GM03348 (cell line): ENCODE results near the gene FAR1.
"Not testable (repeated sequence)": the region's sequence is repeated elsewhere in the genome, so short reads cannot be mapped to it uniquely, and the experiment has no call there.

Source experiments
- DNase-seq: peaks from one replicate; pipeline ENCODE4 v3.0.0; 2012; ENCODE audit warnings: low spot score

The FAR1 gene, protein sequence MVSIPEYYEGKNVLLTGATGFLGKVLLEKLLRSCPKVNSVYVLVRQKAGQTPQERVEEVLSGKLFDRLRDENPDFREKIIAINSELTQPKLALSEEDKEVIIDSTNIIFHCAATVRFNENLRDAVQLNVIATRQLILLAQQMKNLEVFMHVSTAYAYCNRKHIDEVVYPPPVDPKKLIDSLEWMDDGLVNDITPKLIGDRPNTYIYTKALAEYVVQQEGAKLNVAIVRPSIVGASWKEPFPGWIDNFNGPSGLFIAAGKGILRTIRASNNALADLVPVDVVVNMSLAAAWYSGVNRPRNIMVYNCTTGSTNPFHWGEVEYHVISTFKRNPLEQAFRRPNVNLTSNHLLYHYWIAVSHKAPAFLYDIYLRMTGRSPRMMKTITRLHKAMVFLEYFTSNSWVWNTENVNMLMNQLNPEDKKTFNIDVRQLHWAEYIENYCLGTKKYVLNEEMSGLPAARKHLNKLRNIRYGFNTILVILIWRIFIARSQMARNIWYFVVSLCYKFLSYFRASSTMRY

DNA sequence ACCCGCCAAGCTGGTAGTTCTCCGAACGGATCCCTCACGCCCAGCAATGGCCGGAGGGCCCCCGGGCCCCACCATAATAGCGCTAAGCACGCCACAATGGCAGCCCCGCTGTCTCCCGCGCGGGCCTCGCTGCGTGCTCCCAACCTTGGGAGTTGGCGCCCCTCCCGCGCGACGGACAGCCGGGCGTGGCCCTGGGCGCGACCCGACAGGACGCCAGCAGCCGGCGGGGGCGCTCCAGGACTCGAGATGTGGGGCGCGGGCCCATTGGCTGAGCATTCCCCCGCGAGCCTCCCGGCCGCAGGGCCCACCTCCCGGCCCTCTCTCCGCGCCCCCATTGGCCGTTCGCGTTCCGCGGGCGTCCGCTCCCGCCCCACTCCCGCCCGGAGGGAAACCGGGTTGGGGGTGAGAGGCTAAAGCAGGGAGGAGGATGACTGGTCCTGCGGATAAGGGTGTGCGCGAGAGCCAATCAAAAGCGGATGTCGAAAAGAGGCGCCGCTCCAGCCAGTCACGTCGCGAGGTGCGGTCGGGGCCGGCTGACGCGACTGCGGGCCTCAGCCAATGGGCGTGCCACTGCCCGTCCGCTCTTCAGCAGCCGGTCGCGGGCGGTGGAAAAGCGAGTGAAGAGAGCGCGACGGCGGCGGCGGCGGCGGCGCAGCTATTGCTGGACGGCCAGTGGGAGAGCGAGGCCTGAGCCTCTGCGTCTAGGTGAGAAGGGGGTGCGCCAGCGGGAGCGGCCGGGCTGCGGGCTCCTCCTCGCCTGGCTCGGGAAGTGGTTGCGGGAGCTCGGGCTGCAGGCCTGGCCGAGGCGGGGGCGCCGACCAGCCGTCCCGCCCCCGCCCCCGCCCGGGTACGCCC, at the start of gene FAR1:
Gene FAR1, plus strand, starts transcription at position 567 of the 855 bp plus-strand sequence. CDS start 26,098 bp downstream, outside the sequence.
- peak; percentile 99 for DNase-seq

DNA sequence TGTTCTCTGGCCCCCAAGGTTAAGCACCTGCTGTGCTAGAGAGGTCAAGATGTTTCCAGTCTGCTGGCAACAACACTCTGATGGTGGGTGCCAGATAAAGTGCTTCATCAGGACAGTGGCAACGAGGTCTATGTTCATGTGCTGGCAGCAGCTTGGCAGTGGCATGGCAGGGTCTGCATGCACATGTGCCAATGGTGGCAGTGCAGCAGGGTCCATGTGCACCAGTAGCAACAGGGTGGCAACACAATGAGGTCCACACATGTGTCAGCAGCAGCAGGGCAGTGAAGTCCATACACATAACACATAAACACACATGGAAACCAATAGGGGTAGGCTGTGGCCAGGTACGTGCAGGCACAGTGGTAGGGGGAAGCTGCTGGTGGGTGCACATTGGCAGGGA, 48.4 kb upstream of the FAR1 start:
- DNase-seq = no peak

DNA sequence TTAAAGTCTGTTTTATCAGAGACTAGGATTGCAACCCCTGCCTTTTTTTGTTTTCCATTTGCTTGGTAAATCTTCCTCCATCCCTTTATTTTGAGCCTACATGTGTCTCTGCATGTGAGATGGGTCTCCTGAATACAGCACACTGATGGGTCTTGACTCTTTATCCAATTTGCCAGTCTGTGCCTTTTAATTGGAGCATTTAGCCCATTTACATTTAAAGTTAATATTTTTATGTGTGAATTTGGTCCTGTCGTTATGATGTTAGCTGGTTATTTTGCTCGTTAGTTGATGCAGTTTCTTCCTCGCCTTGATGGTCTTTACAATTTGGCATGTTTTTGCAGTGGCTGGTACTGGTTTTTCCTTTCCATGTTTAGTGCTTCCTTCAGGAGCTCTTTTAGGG, 41.6 kb upstream of the FAR1 start:
- DNase-seq = not testable (repeated sequence)

DNA sequence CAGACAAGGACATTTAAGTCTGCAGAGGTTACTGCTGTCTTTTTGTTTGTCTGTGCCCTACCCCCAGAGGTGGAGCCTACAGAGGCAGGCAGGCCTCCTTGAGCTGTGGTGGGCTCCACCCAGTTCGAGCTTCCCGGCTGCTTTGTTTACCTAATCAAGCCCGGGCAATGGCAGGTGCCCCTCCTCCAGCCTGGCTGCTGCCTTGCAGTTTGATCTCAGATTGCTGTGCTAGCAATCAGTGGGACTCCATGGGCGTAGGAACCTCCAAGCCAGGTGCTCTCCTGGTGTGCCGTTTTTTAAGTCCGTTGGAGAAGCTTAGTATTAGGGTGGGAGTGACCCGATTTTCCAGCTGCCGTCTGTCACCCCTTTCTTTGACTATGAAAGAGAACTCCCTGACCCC, 39.8 kb upstream of the FAR1 start:
- not testable (repeated sequence) for DNase-seq

DNA sequence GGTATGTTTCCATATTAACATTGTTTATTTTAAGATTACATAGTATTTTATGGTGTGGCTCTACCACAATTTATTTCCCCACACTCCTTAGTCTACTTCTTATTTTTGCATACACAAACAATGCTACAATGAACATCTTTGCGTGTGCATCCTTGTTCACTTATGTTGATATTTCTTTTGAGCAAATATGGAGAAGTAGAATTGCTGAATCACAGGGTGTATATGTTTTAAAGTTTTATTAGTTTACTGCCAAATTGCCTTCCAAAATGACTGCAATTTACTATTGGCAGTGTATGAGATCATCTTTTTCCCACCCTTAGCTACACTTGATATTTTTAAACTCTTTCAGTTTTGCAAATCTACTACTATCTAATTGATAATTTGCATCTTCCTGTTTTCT, 38.7 kb upstream of the FAR1 start:
- no peak for DNase-seq

DNA sequence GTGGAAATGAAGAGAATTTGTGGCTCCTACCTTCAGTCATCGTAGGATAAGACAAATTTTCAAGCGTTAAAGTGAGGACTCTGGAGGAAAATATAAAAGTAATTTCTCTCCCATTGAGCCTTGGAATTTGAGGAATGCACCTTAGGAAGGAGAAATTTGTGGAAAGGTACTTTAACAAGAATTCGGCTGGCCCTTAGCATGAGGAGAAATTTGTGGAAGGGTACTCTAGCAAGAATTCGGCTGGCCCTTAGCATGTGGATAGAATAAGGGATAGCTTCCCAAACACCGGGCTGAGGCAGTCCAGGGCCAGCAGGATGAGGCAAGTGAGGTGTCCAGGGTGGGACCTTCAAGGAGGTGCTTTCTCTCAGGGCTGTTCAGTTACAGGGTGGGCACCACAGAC, 33.2 kb upstream of the FAR1 start:
- no peak for DNase-seq

DNA sequence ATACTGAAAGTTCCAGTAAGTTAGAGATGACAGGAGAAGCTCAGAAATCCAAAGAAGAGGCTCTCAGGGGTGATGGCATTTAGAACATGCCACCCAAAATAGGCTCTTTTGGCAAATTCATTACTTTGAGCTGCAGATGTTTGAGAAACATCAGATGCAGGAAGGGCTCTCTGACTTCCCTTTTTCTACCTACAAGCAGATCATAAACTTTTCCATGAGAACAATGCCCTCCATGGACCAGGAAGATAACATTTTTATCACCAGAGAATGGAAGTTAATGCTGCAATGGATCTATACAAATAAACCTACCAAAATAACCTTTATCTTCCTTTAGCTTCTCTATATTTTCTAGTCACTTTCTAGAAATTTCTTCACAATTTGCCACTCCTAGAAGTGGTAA, 32.7 kb upstream of the FAR1 start:
- DNase-seq = no peak

DNA sequence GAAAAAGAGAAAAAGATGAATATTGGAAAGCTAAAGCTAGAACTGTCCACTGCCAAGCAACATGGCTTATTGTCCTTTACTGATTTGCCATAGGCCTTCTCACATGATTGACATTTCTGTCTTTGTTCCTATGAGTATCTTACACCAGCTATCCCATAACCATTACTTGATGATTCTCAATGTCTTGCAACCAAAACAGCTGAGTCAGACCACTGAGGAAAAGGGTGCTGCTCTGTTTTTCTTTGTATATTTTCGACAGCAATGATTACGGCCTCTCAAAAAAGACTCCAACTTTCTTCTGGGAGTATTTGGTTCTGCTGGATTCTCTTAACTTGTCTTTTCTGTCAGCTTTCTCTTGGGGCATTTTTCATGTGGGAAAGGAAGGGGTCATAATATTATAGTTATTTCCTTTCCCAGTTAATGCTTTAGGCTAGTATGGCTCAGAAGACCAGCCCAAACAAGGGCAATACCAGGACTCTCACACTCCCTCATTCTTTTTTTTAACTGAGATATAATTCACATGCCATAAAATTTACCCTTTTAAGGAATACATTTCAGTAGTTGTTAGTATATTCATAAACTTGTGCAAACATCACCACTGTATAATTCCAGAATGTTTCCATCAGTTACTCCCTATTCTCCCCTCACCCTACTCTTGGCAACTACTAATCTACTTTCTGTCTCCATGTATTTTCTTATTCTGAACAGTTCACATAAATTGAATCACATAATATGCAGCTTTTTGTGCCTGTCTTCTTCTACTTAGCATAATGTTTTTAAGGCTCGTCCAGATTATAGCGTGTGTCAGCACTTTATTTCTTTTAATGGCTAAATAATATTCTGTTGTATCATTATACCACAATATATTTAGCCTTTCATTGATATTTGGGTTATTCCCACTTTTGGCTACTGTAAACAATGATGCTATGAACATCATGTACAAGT, 31.1 kb upstream of the FAR1 start:
- no peak for DNase-seq

DNA sequence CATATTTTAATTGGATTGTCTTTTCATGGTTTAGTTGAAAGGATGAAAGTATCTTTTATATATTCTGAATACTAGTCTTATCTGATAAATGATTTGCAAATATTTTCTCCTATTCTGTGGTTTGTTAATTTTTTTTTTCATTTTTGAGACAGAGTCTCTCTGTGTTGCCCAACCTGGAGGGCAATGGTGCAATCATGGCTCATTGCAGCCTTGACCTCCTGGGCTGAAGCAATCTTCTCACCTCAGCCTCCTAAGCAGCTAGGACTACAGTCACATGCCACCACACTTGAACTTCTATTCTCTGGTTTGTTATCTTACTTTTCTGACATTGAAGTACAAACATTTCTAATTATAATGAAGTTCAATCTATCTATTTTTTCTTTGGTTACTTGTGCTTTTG, 30.0 kb upstream of the FAR1 start:
- no peak for DNase-seq

DNA sequence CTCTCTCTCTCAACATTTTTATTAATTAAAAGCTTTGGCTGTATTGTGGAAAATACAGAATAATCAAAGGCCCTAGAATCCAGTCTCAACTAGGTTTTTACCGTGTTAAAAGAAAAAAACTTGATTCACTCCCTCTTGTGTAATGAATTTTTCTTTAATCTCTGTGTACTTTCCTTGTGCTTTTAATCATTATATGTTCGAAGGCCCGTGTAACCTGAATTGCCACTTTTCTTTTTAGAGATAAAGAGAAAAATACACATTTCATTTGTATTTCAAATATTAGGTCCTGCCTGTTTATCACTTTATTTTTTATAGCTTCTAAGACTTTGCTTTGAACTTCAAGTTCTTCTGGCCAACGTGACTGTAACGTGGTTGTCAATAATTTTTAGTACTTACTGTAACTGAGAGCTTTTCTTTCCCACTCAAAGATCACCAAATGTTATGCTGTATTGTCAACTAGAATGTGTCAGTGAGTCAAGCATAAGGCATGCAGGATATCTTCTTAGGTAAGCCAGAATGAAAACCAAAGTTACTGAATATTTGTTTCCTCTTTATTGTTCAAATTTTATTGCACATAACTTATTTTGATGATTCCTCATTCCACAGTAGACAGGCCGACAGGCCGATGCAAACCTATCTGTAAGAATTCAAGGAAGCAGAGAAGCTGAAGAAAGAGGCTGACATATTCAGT, 23.3 kb upstream of the FAR1 start:
- no peak for DNase-seq

DNA sequence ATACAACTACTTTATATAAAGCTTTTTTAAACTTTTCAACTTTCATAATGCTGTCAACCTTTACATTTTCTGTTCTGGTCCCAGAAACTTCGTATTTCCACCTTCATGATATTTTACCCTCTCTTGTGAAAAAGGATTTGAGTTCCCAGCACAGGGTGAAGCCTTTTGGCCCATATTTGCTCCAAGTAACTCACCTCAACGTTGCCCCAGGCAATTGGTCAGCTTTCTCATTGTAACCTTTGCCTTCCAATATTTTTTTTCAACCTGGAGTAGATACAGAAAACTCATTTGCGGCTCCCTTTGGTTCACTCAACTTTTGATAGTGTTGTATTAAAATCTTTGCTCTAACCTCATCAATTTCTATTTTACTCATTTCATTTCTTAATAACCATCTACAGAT, 21.1 kb upstream of the FAR1 start:
- no peak for DNase-seq

DNA sequence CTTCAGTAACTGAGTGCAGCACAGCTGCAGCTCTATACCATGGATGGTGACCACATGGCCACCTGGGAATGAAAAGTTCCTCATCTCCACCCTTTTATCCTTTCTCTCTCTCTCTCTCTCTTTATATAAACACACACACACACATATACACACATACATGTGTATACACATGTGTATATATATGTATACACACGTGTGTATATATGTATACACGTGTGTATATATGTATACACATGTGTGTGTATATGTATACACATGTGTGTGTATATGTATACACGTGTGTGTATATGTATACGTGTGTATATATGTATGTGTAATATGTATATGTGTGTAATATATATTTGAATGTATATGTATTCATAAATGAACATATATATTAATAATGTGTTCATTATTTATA, 18.8 kb upstream of the FAR1 start:
- DNase-seq = no peak

DNA sequence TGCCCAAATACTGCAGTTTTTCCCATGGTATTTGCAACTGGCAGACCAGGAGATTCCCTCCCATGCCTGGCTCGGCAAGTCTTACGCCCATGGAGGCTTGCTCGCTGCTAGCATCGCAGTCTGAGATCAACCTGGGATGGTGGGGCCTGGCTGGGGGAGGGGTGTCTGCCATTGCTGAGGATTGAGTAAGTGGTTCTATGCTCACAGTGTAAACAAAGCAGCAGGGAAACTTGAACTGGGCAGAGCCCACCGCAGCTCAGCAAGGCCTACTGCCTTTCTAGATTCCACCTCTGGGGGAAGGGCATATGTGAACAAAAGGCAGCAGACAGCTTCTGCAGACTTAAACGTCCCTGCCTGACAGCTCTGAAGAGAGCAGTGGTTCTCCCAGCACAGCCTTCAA, 17.0 kb upstream of the FAR1 start:
- not testable (repeated sequence) for DNase-seq

DNA sequence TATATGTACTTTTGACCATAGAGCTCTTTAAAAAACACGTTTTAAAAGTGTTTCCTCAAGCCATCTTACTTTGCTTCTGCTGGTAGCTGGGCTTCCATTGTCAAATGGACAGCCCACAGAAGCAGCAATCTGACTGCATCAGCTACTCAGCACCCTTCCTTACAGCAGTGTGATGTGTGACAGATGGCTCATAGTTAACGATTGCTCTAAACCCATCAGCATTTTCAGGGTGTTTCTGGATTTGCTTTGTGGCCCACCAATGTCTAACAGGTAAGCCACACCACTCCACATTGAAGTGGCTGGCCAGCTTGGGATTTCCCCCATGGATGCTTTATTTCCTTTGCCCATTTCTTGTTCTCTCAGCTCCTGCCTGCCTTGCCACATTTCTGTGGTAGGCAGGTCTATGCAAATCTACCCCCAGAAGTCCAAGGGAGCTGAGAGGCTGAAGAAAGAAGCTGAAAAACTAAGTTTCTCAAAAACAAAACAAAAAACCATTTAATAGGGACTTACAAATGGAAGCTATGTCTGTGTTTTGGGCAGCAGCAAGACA, 7.3 kb upstream of the FAR1 start:
- DNase-seq = no peak

DNA sequence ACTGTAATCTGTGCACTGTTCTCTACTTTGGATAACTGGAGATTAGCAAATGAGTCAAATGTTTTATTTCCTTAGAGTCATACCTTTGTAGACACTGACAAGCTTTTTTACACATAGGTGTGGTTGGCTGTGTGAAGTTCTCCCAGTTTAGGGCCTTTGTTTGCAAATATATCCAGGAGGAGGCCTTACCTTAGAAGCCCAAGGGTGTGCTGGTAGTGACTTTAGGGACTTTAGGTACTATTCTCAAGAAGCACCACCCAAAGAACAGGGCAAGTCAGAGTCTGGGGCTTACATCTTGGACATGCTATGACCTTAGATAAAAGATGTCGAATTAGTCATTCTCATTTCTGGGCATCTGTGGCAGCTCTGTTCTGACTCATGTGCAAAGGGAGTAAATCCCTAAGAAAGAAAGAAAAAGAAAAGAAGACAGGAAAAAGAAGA, 4.8 kb upstream of the FAR1 start:
- peak; percentile 11 for DNase-seq

DNA sequence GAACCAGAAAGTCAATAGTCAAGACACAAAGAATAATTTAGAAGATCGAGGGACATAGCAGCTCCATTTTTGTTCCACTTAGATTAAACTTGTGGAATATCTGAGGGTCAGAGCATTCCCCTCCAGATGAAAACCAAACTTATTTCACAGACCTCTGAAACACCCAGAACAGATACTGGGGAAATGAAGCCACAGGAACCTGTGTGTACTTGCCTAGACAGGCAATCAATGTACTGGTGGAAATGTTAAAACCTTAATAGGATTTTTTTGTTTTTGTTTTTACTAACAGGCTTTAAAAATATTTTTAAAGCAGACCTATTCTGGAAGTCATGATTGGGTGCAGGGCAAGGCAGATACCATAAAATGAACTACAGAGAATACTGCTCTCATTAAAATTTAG, 4.1 kb upstream of the FAR1 start:
- DNase-seq = no peak

DNA sequence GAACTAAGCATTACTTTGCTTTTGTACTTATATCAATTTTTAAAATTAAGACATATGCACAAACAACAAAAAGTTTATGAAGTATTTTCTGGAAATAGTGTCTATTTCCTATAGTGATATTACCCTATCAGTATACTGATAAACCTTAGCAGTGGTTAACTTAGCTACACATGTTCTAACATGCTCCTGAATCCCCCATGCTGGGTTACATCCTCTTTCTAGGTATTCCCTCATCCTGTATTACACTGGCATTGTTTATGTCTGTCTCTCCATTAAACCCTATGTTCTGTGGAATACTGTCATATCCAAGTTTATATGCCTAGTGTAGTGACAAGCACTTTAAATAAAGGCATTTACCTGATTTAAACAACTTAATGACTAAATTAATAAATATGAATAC, 1.8 kb upstream of the FAR1 start:
- no peak for DNase-seq

DNA sequence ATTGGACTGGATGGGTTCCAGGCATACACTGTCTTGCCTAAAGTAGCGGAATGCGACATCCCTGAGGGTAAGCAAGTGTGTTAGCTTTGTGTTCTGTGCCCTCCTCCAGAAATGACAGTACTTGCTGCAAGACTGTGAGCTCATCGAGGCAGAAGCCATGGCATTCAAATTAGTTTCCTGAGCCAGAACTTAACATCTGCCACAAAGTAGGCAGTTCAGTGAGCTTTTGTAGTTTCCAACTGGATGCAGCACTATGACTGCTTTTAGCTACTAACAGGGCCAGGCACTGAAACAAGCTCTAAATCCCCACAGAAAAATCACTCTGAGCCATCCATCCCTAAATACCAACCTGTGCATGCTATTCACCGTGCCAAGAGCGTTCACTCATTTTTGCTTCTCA, 1.2 kb upstream of the FAR1 start:
- peak; percentile 24 for DNase-seq

DNA sequence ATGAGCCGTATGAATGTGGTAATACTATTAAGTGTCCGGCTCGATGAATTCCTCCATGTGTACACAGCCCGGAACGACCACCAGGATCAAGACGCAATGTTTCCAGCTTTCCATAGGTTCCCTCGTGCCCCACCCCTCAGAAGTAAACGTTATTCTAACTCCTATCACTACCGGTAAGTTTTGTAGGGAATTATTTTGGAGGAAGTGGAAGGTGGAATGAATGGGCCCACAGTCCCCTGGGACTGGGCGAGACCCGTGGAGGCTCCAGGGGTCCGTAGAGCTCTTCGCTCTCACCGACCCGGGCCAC, 720 bp upstream of the FAR1 start:
- no peak for DNase-seq

DNA sequence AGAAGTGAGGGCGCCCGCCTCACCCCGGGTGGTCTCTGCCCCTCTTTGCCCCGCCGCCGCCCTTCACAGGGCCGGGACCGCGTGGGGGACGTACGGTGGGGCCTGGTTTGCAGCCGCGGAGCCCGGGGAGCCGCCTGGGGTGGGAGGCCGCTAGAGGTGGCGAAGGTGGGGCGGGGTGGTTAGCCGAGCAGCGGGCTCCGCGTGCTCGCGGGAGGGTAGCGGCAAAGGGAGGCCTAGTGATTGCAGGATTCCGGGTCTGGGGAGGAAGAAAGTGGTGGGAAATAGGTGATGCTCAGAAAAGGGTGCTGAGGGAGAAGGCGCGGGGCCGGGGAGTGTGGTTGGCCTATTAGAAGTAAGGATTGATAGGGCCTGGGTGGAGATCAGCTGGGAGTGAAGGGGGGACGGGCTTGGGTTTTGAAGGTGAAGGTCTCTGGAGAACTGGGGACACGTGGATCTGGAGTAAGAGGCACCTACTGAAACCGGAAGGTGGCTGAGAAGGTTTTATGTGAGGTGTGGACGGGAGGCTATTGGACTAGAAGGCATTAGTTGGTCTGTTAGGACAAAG, 571 bp downstream of the FAR1 start:
- peak; percentile 59 for DNase-seq
